K562 (cell line): ENCODE results near the gene EHD2. TPM values are rescaled to one million over a fixed set of nuclear protein-coding genes. Genes with fewer than 3 reads are reported as not detected.
A peak's percentile ranks its signal among the peaks of the same experiment; 100 is the strongest.

Experiments used
- ATAC-seq: fragments of 200-7000 bp; cut with Tn5 transposase; 3 replicates; pipeline ENCODE4 v1.9.1; 2020; ENCODE audit warnings: moderate library complexity
- BruUV-seq: library from RNA; stranded (reverse); fragments of 400-500 nt; replicated peaks from 2 replicates; lab custom pipeline; 2021; lab: Mats Ljungman, UMichigan
- CTCF ChIA-PET: fragments of 300-600 bp; formaldehyde crosslinking; extraction: SDS; loops from one replicate; lab custom pipeline; 2021; ENCODE audit warnings: low intra/inter-chr PET ratio; lab: Yijun Ruan, JAX
- POLR2A ChIA-PET: fragments of 300-600, 350-650 bp; sonication (Branson Sonifier 250); formaldehyde crosslinking; extraction: SDS; loops from one replicate; lab custom pipeline; 2021; ENCODE audit warnings: antibody characterized with exemption, inconsistent platforms; lab: Yijun Ruan, JAX
- DNase-seq, 4 experiments: peaks; one replicate each; pipeline versions ENCODE4 v3.0.0 to v3.0.0-alpha.2; 2011 to 2018; ENCODE audit warnings: low spot score in 3 of 4, mixed read lengths in 3 of 4; ENCODE audit errors: extremely low read depth in 1 of 4
- FAIRE-seq: peaks from 2 replicates; lab custom pipeline; 2011; peaks lifted over from hg19 to GRCh38; lab: Jason Lieb, UNC
- H2AFZ ChIP-seq: 2 replicates; pipeline ENCODE4 v1.6.0; 2011; ENCODE audit warnings: low read depth, low read length, control low read depth, inconsistent platforms
- H3K27ac ChIP-seq: fragments of 200-600 bp; 3 replicates; pipeline ENCODE4 v1.8.0; 2011; ENCODE audit warnings: low read depth, mild to moderate bottlenecking, control low read depth, inconsistent platforms, low read length, moderate library complexity, mixed read lengths; ENCODE audit errors: extremely low read depth
- H3K27me3 ChIP-seq, 2 experiments: fragments of 300-600 bp in 1 of 2; 2 replicates in 1 of 2; 3 replicates in 1 of 2; pipeline versions ENCODE4 v1.6.0 to v1.8.0; 2011; ENCODE audit warnings: inconsistent platforms in 2 of 2, low read length in 2 of 2, mild to moderate bottlenecking in 1 of 2, mixed read lengths in 1 of 2, moderate library complexity in 1 of 2; ENCODE audit not compliant: control insufficient read depth in 2 of 2, insufficient read depth in 2 of 2
- H3K36me3 ChIP-seq: fragments of 300-600 bp; 3 replicates; pipeline ENCODE4 v1.8.0; 2011; ENCODE audit warnings: mild to moderate bottlenecking, low read length, inconsistent platforms; ENCODE audit not compliant: control insufficient read depth, insufficient read depth
- H3K4me1 ChIP-seq, 2 experiments: fragments of 200-600 bp in 1 of 2; replicated peaks in 1 of 2; 2 replicates in 1 of 2; 3 replicates in 1 of 2; pipeline versions ENCODE4 v1.5.1 to v1.8.0; 2011; ENCODE audit warnings: inconsistent platforms in 2 of 2, low read length in 2 of 2, mild to moderate bottlenecking in 1 of 2, mixed read lengths in 1 of 2, moderate library complexity in 1 of 2; ENCODE audit not compliant: control insufficient read depth in 2 of 2, insufficient read depth in 2 of 2
- H3K4me2 ChIP-seq: 2 replicates; pipeline ENCODE4 v1.6.1; 2011; ENCODE audit warnings: low read length, control low read depth, inconsistent platforms, mixed read lengths; ENCODE audit not compliant: insufficient read depth
- H3K4me3 ChIP-seq: fragments of 200-600 bp; sonication (generic), shearing (Covaris generic); 2 replicates; pipeline ENCODE4 v1.5.1; 2016; ENCODE audit warnings: control low read depth, inconsistent platforms
- H3K79me2 ChIP-seq: fragments of 200-600 bp; 3 replicates; pipeline ENCODE4 v1.8.0; 2011; ENCODE audit warnings: low read length, inconsistent platforms; ENCODE audit not compliant: control insufficient read depth, insufficient read depth
- H3K9ac ChIP-seq, 2 experiments: 2 replicates each; pipeline versions ENCODE4 v1.6.0 to v1.6.1; 2011; ENCODE audit warnings: low read depth in 2 of 2, low read length in 2 of 2, control low read depth in 1 of 2, inconsistent platforms in 1 of 2, mild to moderate bottlenecking in 1 of 2, mixed read lengths in 1 of 2; ENCODE audit not compliant: insufficient read depth in 1 of 2
- H3K9me1 ChIP-seq: one replicate; pipeline ENCODE4 v1.6.0; 2011; ENCODE audit warnings: inconsistent platforms, mild to moderate bottlenecking, low read length, moderate library complexity; ENCODE audit not compliant: control insufficient read depth, insufficient read depth
- H3K9me3 ChIP-seq: replicated peaks from 2 replicates; pipeline ENCODE4 v1.5.1; 2011; ENCODE audit warnings: low read depth, low read length, inconsistent platforms; ENCODE audit not compliant: control insufficient read depth, insufficient read depth
- H4K20me1 ChIP-seq: replicated peaks from 2 replicates; pipeline ENCODE4 v1.6.1; 2011; ENCODE audit warnings: low read length, inconsistent platforms, mixed read lengths; ENCODE audit not compliant: control insufficient read depth, insufficient read depth
- BRD4 ChIP-seq: fragments of 200-600 bp; sonication (generic); IDR thresholded peaks from 2 replicates; pipeline ENCODE4 v1.6.1; 2017; ENCODE audit warnings: inconsistent platforms
- FOXJ3 ChIP-seq: sonication (generic); formaldehyde crosslinking; IDR thresholded peaks from 2 replicates; pipeline ENCODE4 v1.4.0; 2020; ENCODE audit warnings: mild to moderate bottlenecking, missing genetic modification reagents
- HCFC1 ChIP-seq: IDR thresholded peaks from 2 replicates; pipeline ENCODE4 v1.6.1; 2012; ENCODE audit warnings: low read depth, low read length, improper control_type of control experiment
- NFE2L1 ChIP-seq: fragments of 450-650 bp; IDR thresholded peaks from 2 replicates; pipeline ENCODE4 v1.6.1; 2016; ENCODE audit warnings: missing genetic modification characterization, low read depth, mild to moderate bottlenecking, missing compliant biosample characterization, moderate library complexity, borderline replicate concordance
- RBM22 ChIP-seq: fragments of 200-400 bp; formaldehyde crosslinking; IDR thresholded peaks from 2 replicates; pipeline ENCODE4 v1.6.1; 2018; ENCODE audit warnings: low read length, low read depth; ENCODE audit not compliant: poor library complexity, severe bottlenecking
- WGBS: fragments of 100-300 bp; shearing (Covaris generic); methylation state at CpG from one replicate; pipeline ENCODE4 v1.1.6; 2016; ENCODE audit warnings: low coverage, mixed read lengths; ENCODE audit not compliant: insufficient coverage; ENCODE audit errors: missing lambda C conversion rate; 5-methylcytosine and 5-hydroxymethylcytosine counted together
- in situ Hi-C: fragments of 300-500 bp; cut with MboI; formaldehyde crosslinking; loops from 4 replicates; pipeline ENCODE4 v1.15.0; 2018; ENCODE audit warnings: inconsistent platforms, mixed read lengths
- intact Hi-C: fragments of 100-400 bp; cut with micrococcal nuclease; formaldehyde crosslinking; loops from 2 replicates; pipeline ENCODE4 v1.14.2; 2022
- polyA plus RNA-seq, 8 experiments: library from polyadenylated mRNA; depleted of rRNA in 4 of 8; stranded (reverse) in 5 of 8; unstranded in 3 of 8; fragments of >200 nt; fragmentation: Nextera tagmentation in 2 of 8; fragmentation: Illumina TruSeq in 1 of 8; extraction: Ambion mirVana in 2 of 8; extraction: Trizol in 1 of 8; gene quantifications; 2 replicates each; pipeline versions ENCODE4 v1.2.1 to v1.2.3, GENCODE V29; 2011 to 2014; ENCODE audit warnings: inconsistent platforms in 1 of 8, missing spikeins in 1 of 8
- total RNA-seq, 7 experiments: library from RNA; depleted of rRNA in 6 of 7; stranded (reverse); fragments of >200 nt in 6 of 7; fragmentation: Illumina TruSeq in 2 of 7; extraction: Trizol in 2 of 7; gene quantifications; 2 replicates each; pipeline versions ENCODE4 v1.2.1 to v1.2.3, GENCODE V29; 2011 to 2021; ENCODE audit warnings: low replicate concordance in 1 of 7
- TF ChIP-seq, protein P1 (sequence below): IDR thresholded peaks from 2 replicates; pipeline ENCODE4 v1.6.1; 2011; ENCODE audit not compliant: insufficient read length; ENCODE audit errors: extremely low read depth
- TF ChIP-seq, protein P2 (sequence below): fragments of 250-450 bp; sonication (Bioruptor Pico); IDR thresholded peaks from 2 replicates; pipeline ENCODE4 v1.9.0; 2021; ENCODE audit warnings: mild to moderate bottlenecking

Gene EHD2
- total and polyA plus RNA-seq, 9 of the 15 experiments (the other 6 are each of a cell fraction or from before 2014, with no cell fraction given) = 1.7 to 32.2 (median 3.0) TPM

DNA sequence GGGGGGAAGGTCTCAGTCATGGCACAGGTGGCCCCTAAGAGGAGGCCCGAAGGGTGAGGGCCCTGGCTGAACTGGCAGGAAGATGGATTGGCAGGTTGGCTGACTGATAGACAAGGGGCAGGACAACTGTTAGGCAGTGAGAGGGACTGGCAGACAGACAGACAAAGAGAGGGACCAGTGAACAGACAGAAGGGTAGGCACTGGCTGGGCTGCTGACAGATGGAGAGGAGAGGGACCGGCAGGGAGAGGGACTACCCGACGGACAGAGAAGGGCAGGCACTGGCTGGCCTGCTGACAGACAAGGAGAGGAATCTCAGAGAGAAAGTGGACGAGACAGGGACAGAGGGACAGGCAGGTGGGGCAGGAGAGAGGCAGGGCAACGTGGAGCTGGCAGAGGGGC is 31.8 kb upstream of the EHD2 start (continued):
- TF ChIP-seq, protein P1, sequence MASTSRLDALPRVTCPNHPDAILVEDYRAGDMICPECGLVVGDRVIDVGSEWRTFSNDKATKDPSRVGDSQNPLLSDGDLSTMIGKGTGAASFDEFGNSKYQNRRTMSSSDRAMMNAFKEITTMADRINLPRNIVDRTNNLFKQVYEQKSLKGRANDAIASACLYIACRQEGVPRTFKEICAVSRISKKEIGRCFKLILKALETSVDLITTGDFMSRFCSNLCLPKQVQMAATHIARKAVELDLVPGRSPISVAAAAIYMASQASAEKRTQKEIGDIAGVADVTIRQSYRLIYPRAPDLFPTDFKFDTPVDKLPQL = no peak
- TF ChIP-seq NFE2L1 (tag) = no peak
- TF ChIP-seq FOXJ3 (CRISPR knock-in tag) = no peak
- no peak for TF ChIP-seq HCFC1
- TF ChIP-seq, protein P2, sequence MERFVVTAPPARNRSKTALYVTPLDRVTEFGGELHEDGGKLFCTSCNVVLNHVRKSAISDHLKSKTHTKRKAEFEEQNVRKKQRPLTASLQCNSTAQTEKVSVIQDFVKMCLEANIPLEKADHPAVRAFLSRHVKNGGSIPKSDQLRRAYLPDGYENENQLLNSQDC = no peak
- TF ChIP-seq, all 486 proteins: peak for 0

DNA sequence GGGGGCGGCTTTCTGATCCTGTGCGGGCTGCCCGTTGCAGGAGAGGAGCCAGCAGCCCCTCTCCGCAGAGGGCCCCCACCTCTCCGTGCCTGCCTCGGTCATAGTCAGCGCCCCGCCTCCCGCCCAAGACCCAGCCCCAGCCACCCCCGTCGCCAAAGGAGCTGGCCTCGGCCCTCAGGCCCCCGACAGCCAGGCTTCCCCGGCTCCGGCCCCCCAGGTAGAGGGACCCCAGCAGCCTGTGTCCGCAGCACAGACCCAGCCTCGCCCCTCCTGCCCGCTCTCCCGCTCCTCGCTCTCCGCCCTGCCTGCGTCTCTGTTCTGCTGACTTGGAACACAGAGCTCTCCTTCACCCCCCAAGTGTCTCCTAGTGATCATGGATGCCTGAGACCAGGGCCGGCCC is 31.3 kb upstream of the EHD2 start:
- in situ Hi-C loops (no loop called here), intact Hi-C loops (no loop called here)
- CTCF ChIA-PET = no interaction called here
- ATAC-seq (no peak), FAIRE-seq (no peak), DNase-seq (no peak)
- Histone ChIP-seq H3K9ac (no peak overlapping the region), H3K4me1 (peaks cover 4 to 7% of the 10 kb centered on the region in 2 experiments; a peak in 4 of 5 replicates), H2AFZ (no peak overlapping the region), H3K9me1 (peaks cover 4% of the 10 kb centered on the region), H3K4me3 (no peak overlapping the region), H3K36me3 (peaks cover 13% of the 10 kb centered on the region; the same call in 1 of the 3 replicates), H4K20me1 (0 out of 2 replicates have a peak, but pooled peaks cover 9% of the 10 kb centered on the region), H3K4me2 (no peak overlapping the region), H3K27ac (no peak overlapping the region), H3K79me2 (no peaks in the 10 kb centered on the region), H3K9me3 (no peaks in the 10 kb centered on the region), H3K27me3 (no peaks in the 10 kb centered on the region)
- BruUV-seq = no TSS peak
- 90% methylated on average over 11 of the region's 23 CpGs for WGBS
- POLR2A ChIA-PET = interaction anchor here (0.5 kb wide), 1 partner anchor 186 kb away, joined by 5 read pairs; no protein-coding TSS in a partner anchor
- TF ChIP-seq BRD4 (no peak), RBM22 (peak; percentile 49)
